Measurements from ENCODE around the gene RAB4A.

DNA sequence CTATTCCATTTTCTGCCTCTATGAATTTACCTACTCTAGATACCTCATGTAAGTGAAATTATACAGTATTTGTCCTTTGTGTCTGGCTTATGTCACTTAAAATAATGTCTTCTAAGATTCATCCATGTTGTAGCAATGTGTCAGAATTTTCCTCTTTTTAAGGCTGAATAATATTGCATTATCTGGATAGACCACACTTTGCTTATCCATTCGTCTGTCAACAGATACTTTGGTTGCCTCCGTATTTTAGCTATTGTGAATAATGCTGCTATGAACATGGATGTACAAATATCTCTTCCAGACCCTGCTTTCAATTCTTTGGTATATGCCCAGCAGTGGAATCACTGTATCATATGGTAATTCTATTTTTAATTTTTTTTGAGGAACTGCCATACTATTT is 82.1 kb downstream of the RAB4A start:
- TF ChIP-seq CEBPB (IDR thresholded peaks at IDR 0.05), result no peak
- TF ChIP-seq TAF1 (IDR thresholded peaks at IDR 0.05; ENCODE audit: low read depth), result no peak
- TF ChIP-seq, protein P1, sequence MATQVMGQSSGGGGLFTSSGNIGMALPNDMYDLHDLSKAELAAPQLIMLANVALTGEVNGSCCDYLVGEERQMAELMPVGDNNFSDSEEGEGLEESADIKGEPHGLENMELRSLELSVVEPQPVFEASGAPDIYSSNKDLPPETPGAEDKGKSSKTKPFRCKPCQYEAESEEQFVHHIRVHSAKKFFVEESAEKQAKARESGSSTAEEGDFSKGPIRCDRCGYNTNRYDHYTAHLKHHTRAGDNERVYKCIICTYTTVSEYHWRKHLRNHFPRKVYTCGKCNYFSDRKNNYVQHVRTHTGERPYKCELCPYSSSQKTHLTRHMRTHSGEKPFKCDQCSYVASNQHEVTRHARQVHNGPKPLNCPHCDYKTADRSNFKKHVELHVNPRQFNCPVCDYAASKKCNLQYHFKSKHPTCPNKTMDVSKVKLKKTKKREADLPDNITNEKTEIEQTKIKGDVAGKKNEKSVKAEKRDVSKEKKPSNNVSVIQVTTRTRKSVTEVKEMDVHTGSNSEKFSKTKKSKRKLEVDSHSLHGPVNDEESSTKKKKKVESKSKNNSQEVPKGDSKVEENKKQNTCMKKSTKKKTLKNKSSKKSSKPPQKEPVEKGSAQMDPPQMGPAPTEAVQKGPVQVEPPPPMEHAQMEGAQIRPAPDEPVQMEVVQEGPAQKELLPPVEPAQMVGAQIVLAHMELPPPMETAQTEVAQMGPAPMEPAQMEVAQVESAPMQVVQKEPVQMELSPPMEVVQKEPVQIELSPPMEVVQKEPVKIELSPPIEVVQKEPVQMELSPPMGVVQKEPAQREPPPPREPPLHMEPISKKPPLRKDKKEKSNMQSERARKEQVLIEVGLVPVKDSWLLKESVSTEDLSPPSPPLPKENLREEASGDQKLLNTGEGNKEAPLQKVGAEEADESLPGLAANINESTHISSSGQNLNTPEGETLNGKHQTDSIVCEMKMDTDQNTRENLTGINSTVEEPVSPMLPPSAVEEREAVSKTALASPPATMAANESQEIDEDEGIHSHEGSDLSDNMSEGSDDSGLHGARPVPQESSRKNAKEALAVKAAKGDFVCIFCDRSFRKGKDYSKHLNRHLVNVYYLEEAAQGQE (IDR thresholded peaks at IDR 0.05; ENCODE audit: low read depth), result no peak
- no peak for TF ChIP-seq FOXM1 (IDR thresholded peaks at IDR 0.05; ENCODE audit: borderline replicate concordance, low read depth)
